Neural progenitor cell (in vitro differentiated cells): ENCODE results near the gene OBP2A. TPM values are rescaled to one million over a fixed set of nuclear protein-coding genes. Genes with fewer than 3 reads are reported as not detected.

Experiments
- DNase-seq: peaks from one replicate; pipeline ENCODE4 v3.0.0-alpha.2; 2016; ENCODE audit warnings: low spot score
- H2AFZ ChIP-seq: fragments of 200-600 bp; sonication (generic); replicated peaks from 2 replicates; pipeline ENCODE4 v1.6.1; 2016; ENCODE audit warnings: antibody characterized with exemption
- H3F3A ChIP-seq: fragments of 200-600 bp; sonication (generic); 2 replicates; pipeline ENCODE4 v1.6.1; 2016; ENCODE audit warnings: antibody characterized with exemption, low read depth
- H3K27ac ChIP-seq: fragments of 200-600 bp; sonication (generic); 2 replicates; pipeline ENCODE4 v1.5.1; 2016; ENCODE audit warnings: mild to moderate bottlenecking
- H3K27me3 ChIP-seq: fragments of 200-600 bp; sonication (generic); 2 replicates; pipeline ENCODE4 v1.6.1; 2016; ENCODE audit warnings: mild to moderate bottlenecking, moderate library complexity
- H3K36me3 ChIP-seq: fragments of 200-600 bp; sonication (generic); 2 replicates; pipeline ENCODE4 v1.5.1; 2016
- H3K4me1 ChIP-seq: fragments of 200-600 bp; sonication (generic); 2 replicates; pipeline ENCODE4 v1.6.1; 2016; ENCODE audit warnings: mixed run types
- H3K4me2 ChIP-seq: fragments of 200-600 bp; sonication (generic); 2 replicates; pipeline ENCODE4 v1.6.1; 2016
- H3K4me3 ChIP-seq: fragments of 200-600 bp; sonication (generic); 2 replicates; pipeline ENCODE4 v1.5.1; 2016
- H3K79me2 ChIP-seq: fragments of 200-600 bp; sonication (generic); 2 replicates; pipeline ENCODE4 v1.6.1; 2016; ENCODE audit warnings: low read depth
- H3K9ac ChIP-seq: fragments of 200-600 bp; sonication (generic); 2 replicates; pipeline ENCODE4 v1.6.1; 2016
- H3K9me3 ChIP-seq: fragments of 200-600 bp; sonication (generic); 2 replicates; pipeline ENCODE4 v1.5.1; 2016; ENCODE audit warnings: low read depth
- H4K20me1 ChIP-seq: fragments of 200-600 bp; sonication (generic); 2 replicates; pipeline ENCODE4 v1.6.1; 2016; ENCODE audit warnings: low read depth
- H3K27ac Mint-ChIP-seq: 3 replicates; pipeline ENCODE4 v1.8.0; 2021; ENCODE audit warnings: mixed read lengths
- H3K27me3 Mint-ChIP-seq: 2 replicates; pipeline ENCODE4 v1.8.0; 2022; ENCODE audit warnings: low read depth, mild to moderate bottlenecking, inconsistent platforms, moderate library complexity, mixed read lengths; ENCODE audit not compliant: insufficient read depth
- H3K36me3 Mint-ChIP-seq: 3 replicates; pipeline ENCODE4 v1.8.0; 2021; ENCODE audit warnings: mixed read lengths
- H3K4me1 Mint-ChIP-seq: 3 replicates; pipeline ENCODE4 v1.8.0; 2021; ENCODE audit warnings: mixed read lengths
- H3K4me3 Mint-ChIP-seq: 3 replicates; pipeline ENCODE4 v1.8.0; 2021; ENCODE audit warnings: mild to moderate bottlenecking, moderate library complexity, mixed read lengths
- H3K9me3 Mint-ChIP-seq: 3 replicates; pipeline ENCODE4 v1.8.0; 2020; ENCODE audit warnings: mixed read lengths
- EZH2 ChIP-seq: fragments of 200-600 bp; sonication (generic); IDR thresholded peaks from 2 replicates; pipeline ENCODE4 v1.6.1; 2017; ENCODE audit warnings: antibody characterized with exemption, mild to moderate bottlenecking, moderate library complexity
- EZH2phosphoT487 ChIP-seq: fragments of 200-600 bp; sonication (generic); IDR thresholded peaks from 2 replicates; pipeline ENCODE4 v1.6.1; 2017; ENCODE audit warnings: antibody characterized with exemption
- total RNA-seq: library from RNA; depleted of rRNA; stranded (reverse); fragments of >200 nt; gene quantifications from 2 replicates; pipeline ENCODE4 v1.2.3, GENCODE V29; 2015; ENCODE audit warnings: low replicate concordance
- TF ChIP-seq, protein P1 (sequence below): fragments of 200-600 bp; sonication (generic); IDR thresholded peaks from 2 replicates; pipeline ENCODE4 v1.5.1; 2017; ENCODE audit warnings: antibody characterized with exemption, mild to moderate bottlenecking

Gene OBP2A
- total RNA-seq, 1 donor from 2014 or later: not detected

DNA sequence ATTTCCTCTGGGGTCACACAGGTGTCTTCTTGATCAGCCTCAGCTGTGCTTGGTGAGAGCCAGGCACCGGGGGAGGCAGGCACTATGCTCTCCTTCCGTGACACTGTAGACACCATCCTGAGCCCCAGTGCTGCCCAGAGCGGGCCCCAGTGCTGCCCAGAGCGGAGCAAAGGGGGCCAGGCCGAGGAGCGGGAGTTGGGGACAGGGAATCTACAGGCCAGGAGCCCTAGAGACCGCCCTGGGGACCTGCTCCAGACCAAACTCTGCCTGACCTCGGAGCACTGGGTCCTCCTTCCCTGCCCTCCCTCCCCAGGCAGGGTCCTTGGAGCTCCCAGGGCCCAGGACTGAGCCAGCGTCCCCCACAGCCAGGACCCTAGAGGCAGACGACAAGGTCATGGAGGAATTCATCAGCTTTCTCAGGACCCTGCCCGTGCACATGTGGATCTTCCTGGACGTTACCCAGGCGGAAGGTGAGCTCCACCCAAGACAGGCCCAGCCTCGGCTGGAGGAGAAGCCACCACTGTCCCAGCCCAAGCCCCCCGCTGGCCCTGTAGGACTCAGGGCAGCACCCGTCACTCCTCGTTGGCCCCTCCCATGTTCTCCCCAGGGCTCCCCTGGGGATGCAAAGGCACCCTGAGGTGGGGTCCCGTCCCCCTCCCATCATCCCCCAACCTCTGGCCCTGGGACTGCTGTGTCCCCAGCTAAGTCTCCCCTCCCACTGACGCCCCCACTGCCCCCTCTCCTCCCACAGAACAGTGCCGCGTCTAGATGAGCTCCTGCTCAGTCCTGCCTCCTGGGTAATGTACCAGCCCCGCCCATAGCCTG is 45.8 kb downstream of the OBP2A start:
- H3K4me2 ChIP-seq: no peak overlapping the region
- no peaks in the 10 kb centered on the region for H3K79me2 ChIP-seq
- TF ChIP-seq EZH2phosphoT487 (no peak), EZH2 (no peak)
- TF ChIP-seq, protein P1, sequence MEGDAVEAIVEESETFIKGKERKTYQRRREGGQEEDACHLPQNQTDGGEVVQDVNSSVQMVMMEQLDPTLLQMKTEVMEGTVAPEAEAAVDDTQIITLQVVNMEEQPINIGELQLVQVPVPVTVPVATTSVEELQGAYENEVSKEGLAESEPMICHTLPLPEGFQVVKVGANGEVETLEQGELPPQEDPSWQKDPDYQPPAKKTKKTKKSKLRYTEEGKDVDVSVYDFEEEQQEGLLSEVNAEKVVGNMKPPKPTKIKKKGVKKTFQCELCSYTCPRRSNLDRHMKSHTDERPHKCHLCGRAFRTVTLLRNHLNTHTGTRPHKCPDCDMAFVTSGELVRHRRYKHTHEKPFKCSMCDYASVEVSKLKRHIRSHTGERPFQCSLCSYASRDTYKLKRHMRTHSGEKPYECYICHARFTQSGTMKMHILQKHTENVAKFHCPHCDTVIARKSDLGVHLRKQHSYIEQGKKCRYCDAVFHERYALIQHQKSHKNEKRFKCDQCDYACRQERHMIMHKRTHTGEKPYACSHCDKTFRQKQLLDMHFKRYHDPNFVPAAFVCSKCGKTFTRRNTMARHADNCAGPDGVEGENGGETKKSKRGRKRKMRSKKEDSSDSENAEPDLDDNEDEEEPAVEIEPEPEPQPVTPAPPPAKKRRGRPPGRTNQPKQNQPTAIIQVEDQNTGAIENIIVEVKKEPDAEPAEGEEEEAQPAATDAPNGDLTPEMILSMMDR: no peak
- H4K20me1 ChIP-seq: no peaks in the 10 kb centered on the region
- no peaks in the 10 kb centered on the region for H3F3A ChIP-seq
- H3K4me3 ChIP-seq: no peak overlapping the region
- no peak overlapping the region for H3K27ac ChIP-seq
- peaks cover 11% of the 10 kb centered on the region for H3K9me3 Mint-ChIP-seq
- no peaks in the 10 kb centered on the region for H3K9me3 ChIP-seq
- H3K4me1 ChIP-seq: no peaks in the 10 kb centered on the region
- no peak overlapping the region for H3K27ac Mint-ChIP-seq
- H3K27me3 ChIP-seq: no peaks in the 10 kb centered on the region
- no peak overlapping the region for H3K9ac ChIP-seq
- no peak overlapping the region for H3K4me3 Mint-ChIP-seq
- H3K4me1 Mint-ChIP-seq: no peaks in the 10 kb centered on the region
- H3K36me3 ChIP-seq: no peaks in the 10 kb centered on the region
- peaks cover 3% of the 10 kb centered on the region for H3K27me3 Mint-ChIP-seq
- no peak for DNase-seq
- H3K36me3 Mint-ChIP-seq: no peaks in the 10 kb centered on the region
- no peak overlapping the region for H2AFZ ChIP-seq

DNA sequence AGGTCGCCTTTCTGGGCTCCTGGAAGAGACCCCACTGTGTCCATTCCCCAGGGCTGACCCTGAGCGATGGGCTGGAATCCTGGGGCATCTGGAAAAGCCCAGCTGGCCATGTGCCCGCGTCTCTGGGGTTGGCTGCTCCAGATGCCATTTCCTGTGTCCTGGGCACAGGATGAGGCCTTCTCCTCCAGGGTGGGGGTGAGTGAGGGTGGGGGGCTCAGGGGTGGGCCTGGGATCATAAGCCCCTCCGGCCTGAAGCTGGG is 46.3 kb downstream of the OBP2A start:
- Histone ChIP-seq H3F3A (no peaks in the 10 kb centered on the region), H3K79me2 (no peaks in the 10 kb centered on the region), H3K9me3 (no peaks in the 10 kb centered on the region), H3K27ac (no peak overlapping the region), H3K9ac (no peak overlapping the region), H3K4me2 (no peak overlapping the region), H3K36me3 (no peaks in the 10 kb centered on the region), H4K20me1 (no peaks in the 10 kb centered on the region), H2AFZ (no peak overlapping the region), H3K4me1 (no peaks in the 10 kb centered on the region), H3K4me3 (no peak overlapping the region), H3K27me3 (no peaks in the 10 kb centered on the region)
- Mint-ChIP-seq H3K27me3 (peaks cover 3% of the 10 kb centered on the region), H3K4me3 (no peak overlapping the region), H3K27ac (no peak overlapping the region), H3K36me3 (no peaks in the 10 kb centered on the region), H3K9me3 (peaks cover 11% of the 10 kb centered on the region), H3K4me1 (no peaks in the 10 kb centered on the region)
- TF ChIP-seq, protein P1: no peak
- TF ChIP-seq EZH2 (no peak), EZH2phosphoT487 (no peak)
- DNase-seq: no peak

DNA sequence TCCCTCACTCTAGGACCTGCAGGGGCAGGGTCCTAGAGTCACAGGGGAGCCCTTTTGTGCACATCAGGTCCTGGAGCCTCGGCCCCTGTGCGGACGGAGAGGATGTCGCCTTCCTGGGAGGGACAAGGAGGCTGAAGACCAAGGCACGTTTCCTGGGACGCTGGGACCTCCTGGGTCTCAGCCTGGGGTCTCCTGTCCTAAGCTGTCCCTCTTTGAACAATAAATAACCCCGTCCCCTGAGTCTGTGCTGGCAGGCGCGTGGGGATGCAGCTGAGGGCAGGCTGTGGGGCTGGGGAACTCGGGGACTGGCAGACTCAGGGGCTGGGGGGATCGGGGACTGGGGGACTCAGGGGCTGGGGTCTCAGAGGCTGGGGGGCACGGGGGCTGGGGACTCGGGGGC is 46.7 kb downstream of the OBP2A start:
- H3F3A ChIP-seq: no peaks in the 10 kb centered on the region
- H3K27me3 ChIP-seq: no peaks in the 10 kb centered on the region
- no peaks in the 10 kb centered on the region for H3K36me3 ChIP-seq
- Mint-ChIP-seq H3K27me3 (peaks cover 3% of the 10 kb centered on the region), H3K36me3 (no peaks in the 10 kb centered on the region), H3K9me3 (peaks cover 11% of the 10 kb centered on the region), H3K4me1 (no peaks in the 10 kb centered on the region), H3K27ac (no peak overlapping the region), H3K4me3 (no peak overlapping the region)
- H3K4me2 ChIP-seq: no peak overlapping the region
- no peak for DNase-seq
- no peak for TF ChIP-seq EZH2
- TF ChIP-seq EZH2phosphoT487: no peak
- TF ChIP-seq, protein P1: no peak
- no peaks in the 10 kb centered on the region for H3K9me3 ChIP-seq
- no peaks in the 10 kb centered on the region for H3K79me2 ChIP-seq
- H2AFZ ChIP-seq: no peak overlapping the region
- H3K4me1 ChIP-seq: no peaks in the 10 kb centered on the region
- no peak overlapping the region for H3K9ac ChIP-seq
- no peak overlapping the region for H3K4me3 ChIP-seq
- no peak overlapping the region for H3K27ac ChIP-seq
- no peaks in the 10 kb centered on the region for H4K20me1 ChIP-seq
